Panc1 (cell line): ENCODE measurements around the gene SMAD7.

Experiments
- CTCF ChIP-seq: fragments of 450-650 bp; IDR thresholded peaks from 2 replicates; pipeline ENCODE4 v1.5.1; 2017; ENCODE audit warnings: mild to moderate bottlenecking
- POLR2AphosphoS5 ChIP-seq: IDR thresholded peaks from 2 replicates; pipeline ENCODE4 v1.6.1; 2012; ENCODE audit warnings: mild to moderate bottlenecking, low read depth, low read length, moderate library complexity

GRCh38 chr18:48885924-48886400, 64.8 kb downstream of the SMAD7 start:
- TF ChIP-seq POLR2AphosphoS5 (no peak), CTCF (no peak)
